ENCODE data around the gene EQTN.
A peak's percentile ranks its signal among the peaks of the same experiment; 100 is the strongest.

EQTN gene

DNA sequence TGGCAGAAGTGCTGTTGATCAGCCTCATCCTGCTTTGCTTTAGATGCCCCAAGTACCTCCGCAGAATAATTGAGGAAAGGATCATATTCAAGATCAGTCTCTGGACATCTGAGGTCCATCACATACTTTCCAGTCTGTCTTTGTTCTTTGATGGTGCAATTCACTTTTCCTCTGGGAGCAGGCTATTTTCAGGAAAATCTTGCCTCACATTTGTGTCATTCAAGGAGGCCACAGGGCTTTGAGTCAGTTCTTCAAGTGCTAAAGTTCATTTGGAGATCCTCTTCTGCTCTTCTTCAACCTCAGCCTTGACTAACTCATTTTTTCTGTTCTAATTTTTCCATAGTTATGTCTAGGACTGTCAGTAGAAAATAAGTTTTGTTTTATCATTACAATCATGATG lies 18.6 kb downstream of the EQTN start:
- TF ChIP-seq, protein P1, sequence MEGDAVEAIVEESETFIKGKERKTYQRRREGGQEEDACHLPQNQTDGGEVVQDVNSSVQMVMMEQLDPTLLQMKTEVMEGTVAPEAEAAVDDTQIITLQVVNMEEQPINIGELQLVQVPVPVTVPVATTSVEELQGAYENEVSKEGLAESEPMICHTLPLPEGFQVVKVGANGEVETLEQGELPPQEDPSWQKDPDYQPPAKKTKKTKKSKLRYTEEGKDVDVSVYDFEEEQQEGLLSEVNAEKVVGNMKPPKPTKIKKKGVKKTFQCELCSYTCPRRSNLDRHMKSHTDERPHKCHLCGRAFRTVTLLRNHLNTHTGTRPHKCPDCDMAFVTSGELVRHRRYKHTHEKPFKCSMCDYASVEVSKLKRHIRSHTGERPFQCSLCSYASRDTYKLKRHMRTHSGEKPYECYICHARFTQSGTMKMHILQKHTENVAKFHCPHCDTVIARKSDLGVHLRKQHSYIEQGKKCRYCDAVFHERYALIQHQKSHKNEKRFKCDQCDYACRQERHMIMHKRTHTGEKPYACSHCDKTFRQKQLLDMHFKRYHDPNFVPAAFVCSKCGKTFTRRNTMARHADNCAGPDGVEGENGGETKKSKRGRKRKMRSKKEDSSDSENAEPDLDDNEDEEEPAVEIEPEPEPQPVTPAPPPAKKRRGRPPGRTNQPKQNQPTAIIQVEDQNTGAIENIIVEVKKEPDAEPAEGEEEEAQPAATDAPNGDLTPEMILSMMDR (IDR thresholded peaks at IDR 0.05; ENCODE audit: low read depth, low read length): no peak
- H3K9me3 ChIP-seq (ENCODE audit: severe bottlenecking): no peaks in the 10 kb centered on the region
- no peak overlapping the region for H3K27ac ChIP-seq
- no peak for DNase-seq
- H3K36me3 ChIP-seq: no peaks in the 10 kb centered on the region
- H3K4me3 ChIP-seq (ENCODE audit: low read depth, low read length): no peak overlapping the region
- H3K27me3 ChIP-seq (ENCODE audit: insufficient read depth, low read depth, severe bottlenecking): no peaks in the 10 kb centered on the region

DNA sequence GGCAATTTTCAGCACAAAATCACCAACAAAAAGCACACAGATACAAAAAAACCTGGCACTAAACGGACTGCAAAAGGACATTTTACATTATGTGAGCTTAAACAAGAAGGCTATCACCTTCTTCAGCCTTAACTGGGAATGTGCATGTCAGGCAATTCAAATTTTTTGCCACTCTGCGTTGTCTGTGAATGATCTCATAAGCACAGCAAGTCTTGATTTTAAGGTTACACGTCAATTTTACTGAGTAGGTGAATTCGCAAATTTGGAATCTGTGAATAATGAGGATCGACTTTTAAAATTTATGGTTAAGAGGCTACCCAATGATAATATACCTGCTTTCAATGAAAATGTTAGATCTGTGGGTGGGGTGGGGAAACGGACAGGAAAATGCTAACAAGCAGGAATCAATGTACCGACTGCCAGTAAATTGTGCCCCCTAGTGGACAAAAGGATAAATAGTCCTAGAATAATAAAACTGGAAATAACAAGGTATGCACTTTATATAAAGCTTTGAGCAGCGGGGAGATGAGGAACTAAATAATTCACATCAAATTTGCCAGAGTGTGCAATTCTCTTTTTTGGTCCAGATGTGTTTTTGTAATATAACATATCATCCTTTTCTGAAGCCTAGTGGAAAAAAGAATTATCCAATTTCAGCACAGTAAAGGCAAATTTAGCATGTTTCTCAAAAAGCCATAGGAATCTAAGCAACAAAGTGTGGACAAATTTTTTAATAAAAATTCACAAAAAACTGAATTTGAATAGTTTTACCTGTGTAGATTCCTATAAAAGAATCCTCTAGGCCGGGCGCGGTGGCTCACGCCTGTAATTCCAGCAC lies 20.5 kb downstream of the EQTN start:
- Histone ChIP-seq H3K27ac (no peak overlapping the region), H3K9me3 (ENCODE audit: severe bottlenecking) (no peaks in the 10 kb centered on the region), H3K27me3 (ENCODE audit: insufficient read depth, low read depth, severe bottlenecking) (no peaks in the 10 kb centered on the region), H3K4me3 (ENCODE audit: low read depth, low read length) (no peak overlapping the region), H3K36me3 (no peaks in the 10 kb centered on the region)
- TF ChIP-seq, protein P1 (IDR thresholded peaks at IDR 0.05; ENCODE audit: low read depth, low read length): peak; percentile 37; the same call in 1 of the 2 replicates
- DNase-seq: peak; percentile 18

DNA sequence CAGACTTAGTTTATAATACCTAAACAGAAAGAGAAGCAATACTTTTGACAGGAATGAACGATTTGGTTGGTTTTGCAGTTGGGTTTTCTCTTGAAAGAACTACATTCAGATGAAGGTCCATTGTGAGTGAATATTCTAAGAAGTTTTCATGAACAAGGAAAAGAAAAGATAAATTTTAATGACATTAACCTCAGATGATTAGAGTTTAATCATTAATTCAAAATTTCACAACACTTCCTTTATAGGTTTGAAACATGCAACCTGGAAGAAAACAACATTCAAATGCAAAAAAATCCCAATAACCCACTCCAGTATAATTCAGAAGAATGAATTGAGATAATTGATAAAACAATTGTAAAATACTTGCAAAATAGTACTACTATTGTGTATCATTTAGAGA lies 23.8 kb downstream of the EQTN start:
- TF ChIP-seq, protein P1 (IDR thresholded peaks at IDR 0.05; ENCODE audit: low read depth, low read length): no peak
- Histone ChIP-seq H3K27ac (no peak overlapping the region), H3K9me3 (ENCODE audit: severe bottlenecking) (no peaks in the 10 kb centered on the region), H3K4me3 (ENCODE audit: low read depth, low read length) (no peak overlapping the region), H3K36me3 (no peaks in the 10 kb centered on the region), H3K27me3 (ENCODE audit: insufficient read depth, low read depth, severe bottlenecking) (no peaks in the 10 kb centered on the region)
- no peak for DNase-seq

DNA sequence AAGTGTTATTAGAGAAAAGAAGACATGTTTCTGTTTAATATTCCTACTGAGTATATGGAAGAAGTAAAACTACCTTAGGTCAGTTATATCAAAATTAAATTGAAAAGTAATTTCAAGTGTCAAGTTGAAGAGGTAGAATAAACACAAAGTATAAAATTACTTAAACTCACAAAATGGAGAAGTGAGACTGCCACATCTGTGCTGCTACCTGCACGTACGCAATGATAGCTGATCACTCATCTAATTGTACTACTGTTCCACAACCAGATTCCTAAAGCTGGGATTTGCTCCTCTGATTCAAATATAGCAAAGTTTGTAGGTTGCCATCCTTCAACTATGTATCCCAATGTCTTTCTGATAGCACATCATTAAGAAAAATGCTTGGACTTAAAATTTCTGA lies 24.8 kb downstream of the EQTN start:
- no peaks in the 10 kb centered on the region for H3K9me3 ChIP-seq (ENCODE audit: severe bottlenecking)
- no peak overlapping the region for H3K4me3 ChIP-seq (ENCODE audit: low read depth, low read length)
- H3K27me3 ChIP-seq (ENCODE audit: insufficient read depth, low read depth, severe bottlenecking): no peaks in the 10 kb centered on the region
- H3K27ac ChIP-seq: no peak overlapping the region
- DNase-seq: no peak
- TF ChIP-seq, protein P1 (IDR thresholded peaks at IDR 0.05; ENCODE audit: low read depth, low read length): no peak
- no peaks in the 10 kb centered on the region for H3K36me3 ChIP-seq

DNA sequence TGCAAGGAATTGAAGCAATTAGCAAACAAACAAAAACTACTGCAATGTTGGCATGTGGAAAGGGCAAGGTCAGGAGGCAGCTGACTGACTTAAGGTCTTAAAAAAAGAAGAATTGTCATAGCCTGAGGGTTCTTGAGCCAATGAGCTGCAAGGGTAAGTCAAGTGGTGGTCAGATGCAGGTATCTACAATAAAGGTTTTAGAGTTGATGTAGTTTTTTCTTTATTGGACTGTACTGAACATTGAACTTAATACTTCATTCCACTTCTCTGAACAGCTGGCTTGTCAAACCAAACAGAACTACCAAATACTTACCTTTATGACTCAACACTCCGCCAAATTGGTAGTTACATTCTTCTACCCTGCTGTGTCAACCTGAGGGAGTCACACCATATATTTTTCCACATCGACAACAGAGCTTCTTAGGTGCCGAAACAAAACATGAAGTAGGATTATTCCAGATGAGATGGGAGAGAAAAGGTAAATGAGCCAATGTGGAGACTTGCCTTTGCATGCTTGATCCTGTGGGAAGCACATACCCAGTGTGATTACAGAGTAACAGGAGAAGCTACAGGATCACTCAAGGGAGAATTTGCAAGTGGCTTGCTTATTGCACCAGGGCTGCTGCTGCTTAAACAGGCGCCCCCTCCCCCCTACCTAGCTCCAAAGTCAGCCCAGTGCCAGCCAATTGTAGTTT lies 35.3 kb downstream of the EQTN start:
- no peak for DNase-seq
- Histone ChIP-seq H3K4me3 (ENCODE audit: low read depth, low read length) (no peak overlapping the region), H3K9me3 (ENCODE audit: severe bottlenecking) (no peaks in the 10 kb centered on the region), H3K36me3 (no peaks in the 10 kb centered on the region), H3K27ac (no peak overlapping the region), H3K27me3 (ENCODE audit: insufficient read depth, low read depth, severe bottlenecking) (no peaks in the 10 kb centered on the region)
- TF ChIP-seq, protein P1 (IDR thresholded peaks at IDR 0.05; ENCODE audit: low read depth, low read length): no peak
